ENCODE results near the gene TBC1D22A. TPM values are rescaled to one million over a fixed set of nuclear protein-coding genes. Genes with fewer than 3 reads are reported as not detected.
A peak's percentile ranks its signal among the peaks of the same experiment; 100 is the strongest.

Gene TBC1D22A
- total RNA-seq, 1 donor from 2014 or later: 28.9 TPM

GRCh38 chr22:46863794-46864193 lies 101.3 kb downstream of the TBC1D22A start:
- TF ChIP-seq CTCF (IDR thresholded peaks at IDR 0.05): no peak
- Mint-ChIP-seq H3K4me1 (ENCODE audit: unreplicated experiment) (peaks cover 7% of the 10 kb centered on the region), H3K36me3 (ENCODE audit: unreplicated experiment) (peaks cover 2% of the 10 kb centered on the region), H3K4me3 (ENCODE audit: unreplicated experiment) (no peak overlapping the region), H3K9me3 (ENCODE audit: unreplicated experiment) (no peaks in the 10 kb centered on the region), H3K27me3 (ENCODE audit: unreplicated experiment) (no peaks in the 10 kb centered on the region), H3K27ac (ENCODE audit: unreplicated experiment) (no peak overlapping the region)
- peak; percentile 23 for DNase-seq (ENCODE audit: extremely low spot score, unreplicated experiment)

GRCh38 chr22:46864314-46865051 lies 102.0 kb downstream of the TBC1D22A start:
- H3K4me3 Mint-ChIP-seq (ENCODE audit: unreplicated experiment): no peak overlapping the region
- H3K9me3 Mint-ChIP-seq (ENCODE audit: unreplicated experiment): no peaks in the 10 kb centered on the region
- H3K4me1 Mint-ChIP-seq (ENCODE audit: unreplicated experiment): peaks cover 7% of the 10 kb centered on the region
- TF ChIP-seq CTCF (IDR thresholded peaks at IDR 0.05): no peak
- H3K27ac Mint-ChIP-seq (ENCODE audit: unreplicated experiment): no peak overlapping the region
- peak; percentile 48 for DNase-seq (ENCODE audit: extremely low spot score, unreplicated experiment)
- no peaks in the 10 kb centered on the region for H3K27me3 Mint-ChIP-seq (ENCODE audit: unreplicated experiment)
- H3K36me3 Mint-ChIP-seq (ENCODE audit: unreplicated experiment): peaks cover 5% of the 10 kb centered on the region

- DNase-seq (ENCODE audit: extremely low spot score, unreplicated experiment): no peak
- H3K36me3 Mint-ChIP-seq (ENCODE audit: unreplicated experiment): peaks cover 5% of the 10 kb centered on the region
- no peaks in the 10 kb centered on the region for H3K27me3 Mint-ChIP-seq (ENCODE audit: unreplicated experiment)
- no peaks in the 10 kb centered on the region for H3K9me3 Mint-ChIP-seq (ENCODE audit: unreplicated experiment)
- no peak for TF ChIP-seq CTCF (IDR thresholded peaks at IDR 0.05)
- H3K4me1 Mint-ChIP-seq (ENCODE audit: unreplicated experiment): peaks cover 7% of the 10 kb centered on the region
- H3K27ac Mint-ChIP-seq (ENCODE audit: unreplicated experiment): no peak overlapping the region
- H3K4me3 Mint-ChIP-seq (ENCODE audit: unreplicated experiment): no peak overlapping the region
Measured at GRCh38 chr22:46865052-46865434, 102.6 kb downstream of the TBC1D22A start.

GRCh38 chr22:46865642-46866041 lies 103.2 kb downstream of the TBC1D22A start:
- H3K4me3 Mint-ChIP-seq (ENCODE audit: unreplicated experiment): no peak overlapping the region
- no peaks in the 10 kb centered on the region for H3K27me3 Mint-ChIP-seq (ENCODE audit: unreplicated experiment)
- peaks cover 4% of the 10 kb centered on the region for H3K9me3 Mint-ChIP-seq (ENCODE audit: unreplicated experiment)
- no peak for DNase-seq (ENCODE audit: extremely low spot score, unreplicated experiment)
- peaks cover 7% of the 10 kb centered on the region for H3K4me1 Mint-ChIP-seq (ENCODE audit: unreplicated experiment)
- H3K36me3 Mint-ChIP-seq (ENCODE audit: unreplicated experiment): peaks cover 8% of the 10 kb centered on the region
- H3K27ac Mint-ChIP-seq (ENCODE audit: unreplicated experiment): no peak overlapping the region
- no peak for TF ChIP-seq CTCF (IDR thresholded peaks at IDR 0.05)

- Mint-ChIP-seq H3K27ac (ENCODE audit: unreplicated experiment) (no peak overlapping the region), H3K36me3 (ENCODE audit: unreplicated experiment) (peaks cover 18% of the 10 kb centered on the region), H3K9me3 (ENCODE audit: unreplicated experiment) (peaks cover 14% of the 10 kb centered on the region), H3K4me3 (ENCODE audit: unreplicated experiment) (no peak overlapping the region), H3K27me3 (ENCODE audit: unreplicated experiment) (no peaks in the 10 kb centered on the region), H3K4me1 (ENCODE audit: unreplicated experiment) (peaks cover 7% of the 10 kb centered on the region)
- DNase-seq (ENCODE audit: extremely low spot score, unreplicated experiment): no peak
- no peak for TF ChIP-seq CTCF (IDR thresholded peaks at IDR 0.05)
Measured at GRCh38 chr22:46866591-46866990, 104.1 kb downstream of the TBC1D22A start.

Data from osteocyte (in vitro differentiated cells).